Natural killer cell (primary cell): Measurements from ENCODE around the gene OIT3. TPM values are rescaled to one million over a fixed set of nuclear protein-coding genes. Genes with fewer than 3 reads are reported as not detected.
"Not testable (repeated sequence)": the region's sequence is repeated elsewhere in the genome, so short reads cannot be mapped to it uniquely, and the experiment has no call there.

Experiments used
- ATAC-seq, 3 donors: fragments of 150-1000 bp in 2 of 3; fragments of 200-7000 bp in 1 of 3; cut with Tn5 transposase; 1 replicate in 1 of 3; 2 replicates in 2 of 3; pipeline ENCODE4 v1.10.0; 2021; ENCODE audit warnings: mild to moderate bottlenecking in 2 of 3, moderate library complexity in 2 of 3
- DNase-seq, 2 donors: peaks; one replicate each; pipeline versions ENCODE4 v3.0.0 to v3.0.0-alpha.2; 2013 to 2021; ENCODE audit warnings: mixed read lengths in 1 of 2
- H3K27ac ChIP-seq: one replicate; pipeline ENCODE4 v1.5.1; 2013; ENCODE audit warnings: mild to moderate bottlenecking, low read length
- H3K27me3 ChIP-seq: one replicate; pipeline ENCODE4 v1.6.1; 2013; ENCODE audit warnings: low read length; ENCODE audit not compliant: control insufficient read depth, insufficient read depth
- H3K36me3 ChIP-seq: one replicate; pipeline ENCODE4 v1.6.1; 2013; ENCODE audit warnings: low read length; ENCODE audit not compliant: control insufficient read depth, insufficient read depth
- H3K4me1 ChIP-seq: one replicate; pipeline ENCODE4 v1.6.1; 2013; ENCODE audit warnings: low read length; ENCODE audit not compliant: control insufficient read depth, insufficient read depth
- H3K4me3 ChIP-seq: one replicate; pipeline ENCODE4 v1.5.1; 2013; ENCODE audit warnings: low read length
- H3K9me3 ChIP-seq: one replicate; pipeline ENCODE4 v1.6.1; 2013; ENCODE audit warnings: low read length; ENCODE audit not compliant: control insufficient read depth, insufficient read depth
- H3K27ac Mint-ChIP-seq, 2 donors: one replicate each; pipeline ENCODE4 v1.8.0; 2022; ENCODE audit warnings: mild to moderate bottlenecking in 2 of 2, mixed read lengths in 2 of 2, moderate library complexity in 1 of 2
- H3K27me3 Mint-ChIP-seq, 2 donors: one replicate each; pipeline ENCODE4 v1.8.0; 2022; ENCODE audit warnings: low read depth in 2 of 2, mixed read lengths in 2 of 2
- H3K36me3 Mint-ChIP-seq: one replicate; pipeline ENCODE4 v1.8.0; 2022; ENCODE audit warnings: mixed read lengths
- H3K4me1 Mint-ChIP-seq, 2 donors: one replicate each; pipeline ENCODE4 v1.8.0; 2022; ENCODE audit warnings: mixed read lengths in 2 of 2
- H3K4me3 Mint-ChIP-seq: one replicate; pipeline ENCODE4 v1.8.0; 2022; ENCODE audit warnings: mild to moderate bottlenecking, moderate library complexity, mixed read lengths
- H3K9me3 Mint-ChIP-seq, 2 donors: one replicate each; pipeline ENCODE4 v1.8.0; 2022; ENCODE audit warnings: mixed read lengths in 2 of 2
- WGBS: methylation state at CpG from one replicate; pipeline ENCODE4 v1.1.7; 2013; ENCODE audit warnings: missing lambda C conversion rate; ENCODE audit not compliant: insufficient coverage; 5-methylcytosine and 5-hydroxymethylcytosine counted together
- intact Hi-C: fragments of 100-400 bp; cut with micrococcal nuclease; formaldehyde crosslinking; loops from one replicate; pipeline ENCODE4 v1.14.2; 2022
- total RNA-seq, 4 donors: library from RNA; stranded (reverse); fragments of 120-200 nt in 1 of 4; gene quantifications; one replicate each; pipeline versions ENCODE4 v1.2.3 to v1.2.4, GENCODE V29; 2013 to 2022
- TF ChIP-seq, protein P1 (sequence below): fragments of 200-600 bp; IDR thresholded peaks from one replicate; pipeline ENCODE4 v1.8.0; 2022; ENCODE audit warnings: antibody characterized with exemption

The OIT3 gene
- total RNA-seq, 3 donors from 2014 or later (not counting 1 experiment from before 2014, with no cell fraction given): not detected

DNA sequence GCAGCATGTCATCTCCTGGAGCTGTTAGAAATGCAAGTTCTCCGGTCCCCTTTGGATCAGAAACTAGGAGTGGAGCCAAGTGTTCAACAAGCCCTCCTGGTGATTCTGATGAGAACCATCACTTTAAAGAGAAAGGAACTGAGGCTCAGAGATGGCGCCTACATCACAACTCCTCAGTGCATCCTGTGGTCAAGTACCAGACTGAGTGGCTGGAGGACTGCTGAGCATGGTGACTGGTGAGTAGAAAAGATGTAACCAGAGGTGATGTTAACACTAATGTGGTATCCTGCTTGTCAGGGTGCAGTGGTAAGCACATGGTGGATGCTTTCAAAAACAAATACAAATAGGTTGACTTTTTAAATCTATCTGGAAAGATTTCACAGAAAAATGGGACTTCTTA lies 3.5 kb upstream of the OIT3 start:
- no peak overlapping the region for H3K4me3 Mint-ChIP-seq
- Histone ChIP-seq H3K4me3 (no peak overlapping the region), H3K4me1 (peaks cover 8% of the 10 kb centered on the region), H3K36me3 (no peaks in the 10 kb centered on the region), H3K27ac (no peak overlapping the region), H3K9me3 (no peaks in the 10 kb centered on the region), H3K27me3 (no peaks in the 10 kb centered on the region)
- H3K9me3 Mint-ChIP-seq: no peaks in the 10 kb centered on the region
- DNase-seq (no peak), ATAC-seq (peak; percentile 50 to 90 (median 63))
- 73% methylated on average over 2 of the region's 2 CpGs for WGBS
- intact Hi-C loops: no loop called here
- peaks cover 0 to 4% of the 10 kb centered on the region in 2 donors for H3K27me3 Mint-ChIP-seq
- H3K4me1 Mint-ChIP-seq: peaks cover 28 to 35% of the 10 kb centered on the region in 2 donors
- H3K27ac Mint-ChIP-seq: no peak overlapping the region
- TF ChIP-seq, protein P1, sequence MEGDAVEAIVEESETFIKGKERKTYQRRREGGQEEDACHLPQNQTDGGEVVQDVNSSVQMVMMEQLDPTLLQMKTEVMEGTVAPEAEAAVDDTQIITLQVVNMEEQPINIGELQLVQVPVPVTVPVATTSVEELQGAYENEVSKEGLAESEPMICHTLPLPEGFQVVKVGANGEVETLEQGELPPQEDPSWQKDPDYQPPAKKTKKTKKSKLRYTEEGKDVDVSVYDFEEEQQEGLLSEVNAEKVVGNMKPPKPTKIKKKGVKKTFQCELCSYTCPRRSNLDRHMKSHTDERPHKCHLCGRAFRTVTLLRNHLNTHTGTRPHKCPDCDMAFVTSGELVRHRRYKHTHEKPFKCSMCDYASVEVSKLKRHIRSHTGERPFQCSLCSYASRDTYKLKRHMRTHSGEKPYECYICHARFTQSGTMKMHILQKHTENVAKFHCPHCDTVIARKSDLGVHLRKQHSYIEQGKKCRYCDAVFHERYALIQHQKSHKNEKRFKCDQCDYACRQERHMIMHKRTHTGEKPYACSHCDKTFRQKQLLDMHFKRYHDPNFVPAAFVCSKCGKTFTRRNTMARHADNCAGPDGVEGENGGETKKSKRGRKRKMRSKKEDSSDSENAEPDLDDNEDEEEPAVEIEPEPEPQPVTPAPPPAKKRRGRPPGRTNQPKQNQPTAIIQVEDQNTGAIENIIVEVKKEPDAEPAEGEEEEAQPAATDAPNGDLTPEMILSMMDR: no peak
- peaks cover 8% of the 10 kb centered on the region for H3K36me3 Mint-ChIP-seq

DNA sequence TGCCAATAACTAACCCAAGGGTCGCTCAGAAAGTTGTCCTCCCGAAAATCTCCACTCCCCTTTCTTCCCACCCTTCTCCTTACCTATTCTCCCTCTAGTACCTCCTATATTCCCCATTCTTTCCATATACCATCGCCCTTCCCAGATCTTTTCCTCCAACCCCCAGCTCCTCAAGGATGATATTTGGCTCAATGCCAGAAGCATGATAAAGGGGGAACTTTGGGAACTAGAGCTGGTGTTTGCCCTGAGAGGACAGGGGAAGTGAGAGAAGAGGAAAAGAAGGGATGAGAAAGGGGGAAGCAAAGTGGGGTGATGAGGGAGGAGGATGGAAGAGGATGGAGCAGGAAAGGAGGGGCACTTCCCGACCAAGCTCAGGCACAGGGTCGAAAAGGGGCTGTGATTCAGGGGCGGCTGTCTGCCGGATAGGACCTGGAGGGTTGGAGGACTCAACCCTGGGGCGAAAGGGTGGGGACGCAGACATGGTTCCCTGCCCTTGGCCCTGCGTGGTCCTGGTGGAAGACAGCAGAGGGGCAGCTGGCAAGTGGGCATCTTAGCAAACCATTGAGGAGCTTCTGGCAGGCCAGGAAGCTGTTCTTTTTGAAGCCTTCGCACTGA lies 1.8 kb downstream of the OIT3 start:
- H3K4me3 ChIP-seq: no peak overlapping the region
- TF ChIP-seq, protein P1: no peak
- H3K36me3 Mint-ChIP-seq: no peaks in the 10 kb centered on the region
- peaks cover 1 to 4% of the 10 kb centered on the region in 2 donors for H3K4me1 Mint-ChIP-seq
- H3K27me3 Mint-ChIP-seq: peaks cover 0 to 6% of the 10 kb centered on the region in 2 donors
- H3K27ac Mint-ChIP-seq: no peak overlapping the region
- no peaks in the 10 kb centered on the region for H3K4me1 ChIP-seq
- no peak overlapping the region for H3K27ac ChIP-seq
- WGBS: 89% methylated on average over 11 of the region's 11 CpGs
- no peaks in the 10 kb centered on the region for H3K27me3 ChIP-seq
- no peak for DNase-seq
- H3K9me3 Mint-ChIP-seq: no peaks in the 10 kb centered on the region
- intact Hi-C loops: no loop called here
- no peaks in the 10 kb centered on the region for H3K36me3 ChIP-seq
- no peak for ATAC-seq
- no peak overlapping the region for H3K4me3 Mint-ChIP-seq
- H3K9me3 ChIP-seq: no peaks in the 10 kb centered on the region

- Mint-ChIP-seq H3K27me3 (peaks cover 0 to 6% of the 10 kb centered on the region in 2 donors), H3K4me3 (no peak overlapping the region), H3K9me3 (no peaks in the 10 kb centered on the region), H3K4me1 (no peaks in the 10 kb centered on the region), H3K36me3 (no peaks in the 10 kb centered on the region), H3K27ac (no peak overlapping the region)
- ATAC-seq (no peak), DNase-seq (no peak)
- TF ChIP-seq, protein P1: no peak
- intact Hi-C loops: no loop called here
- H3K27ac ChIP-seq: no peak overlapping the region
- H3K36me3 ChIP-seq: no peaks in the 10 kb centered on the region
- H3K9me3 ChIP-seq: no peaks in the 10 kb centered on the region
- no peaks in the 10 kb centered on the region for H3K27me3 ChIP-seq
- WGBS: 95% methylated on average over 10 of the region's 10 CpGs
- no peak overlapping the region for H3K4me3 ChIP-seq
- no peaks in the 10 kb centered on the region for H3K4me1 ChIP-seq
These were observed 5.1 kb downstream of the OIT3 start for GRCh38 chr10:72898616-72899015.

DNA sequence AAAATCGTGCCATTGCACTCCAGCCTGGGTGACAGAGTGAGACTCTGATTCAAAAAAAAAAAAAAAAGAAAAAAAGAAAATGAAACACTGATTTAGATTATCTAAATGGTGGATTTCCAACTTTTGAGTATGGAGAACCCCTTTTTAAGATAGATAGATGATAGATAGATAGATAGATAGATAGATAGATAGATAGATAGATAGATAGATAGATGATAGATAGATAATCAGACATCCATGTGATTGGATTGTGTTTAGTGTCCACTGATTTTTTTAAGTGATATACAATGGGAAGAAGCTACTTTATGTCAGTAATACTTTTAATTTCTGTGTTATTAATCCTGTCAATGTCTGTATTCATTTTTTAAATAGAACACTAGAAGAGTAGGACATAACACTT lies 6.0 kb downstream of the OIT3 start:
- H3K4me3 Mint-ChIP-seq: no peak overlapping the region
- H3K27me3 ChIP-seq: no peaks in the 10 kb centered on the region
- H3K4me1 ChIP-seq: no peaks in the 10 kb centered on the region
- TF ChIP-seq, protein P1: no peak
- ATAC-seq (no peak), DNase-seq (no peak)
- H3K4me1 Mint-ChIP-seq: no peaks in the 10 kb centered on the region
- no peak overlapping the region for H3K27ac Mint-ChIP-seq
- 95% methylated on average over 1 of the region's 1 CpG for WGBS
- no peaks in the 10 kb centered on the region for H3K9me3 ChIP-seq
- intact Hi-C loops: no loop called here
- H3K36me3 Mint-ChIP-seq: no peaks in the 10 kb centered on the region
- H3K27ac ChIP-seq: no peak overlapping the region
- no peaks in the 10 kb centered on the region for H3K9me3 Mint-ChIP-seq
- H3K36me3 ChIP-seq: no peaks in the 10 kb centered on the region
- H3K27me3 Mint-ChIP-seq: peaks cover 0 to 6% of the 10 kb centered on the region in 2 donors
- H3K4me3 ChIP-seq: no peak overlapping the region

GRCh38 chr10:72903941-72904446 lies 10.5 kb downstream of the OIT3 start:
- H3K27me3 ChIP-seq, H3K27ac ChIP-seq, H3K4me1 ChIP-seq, H3K4me1 Mint-ChIP-seq, H3K9me3 ChIP-seq, H3K9me3 Mint-ChIP-seq, H3K4me3 Mint-ChIP-seq, H3K36me3 Mint-ChIP-seq, intact Hi-C loops, H3K27me3 Mint-ChIP-seq, DNase-seq, H3K4me3 ChIP-seq, H3K27ac Mint-ChIP-seq, H3K36me3 ChIP-seq, ATAC-seq: not testable (repeated sequence)
- WGBS: 98% methylated on average over 15 of the region's 15 CpGs
